Activated CD8-positive, alpha-beta T cell treated with anti-CD3 and anti-CD28 coated beads, Interleukin-2, amount 10 ng/mL, durations not matched to agents 7 days and 5 days (primary cell): Measurements from ENCODE around the gene NRP2. TPM values are rescaled to one million over a fixed set of nuclear protein-coding genes. Genes with fewer than 3 reads are reported as not detected.

Source experiments
- ATAC-seq: fragments of 150-1000 bp; cut with Tn5 transposase; one replicate; pipeline ENCODE4 v1.10.0; 2021; ENCODE audit warnings: moderate library complexity
- CTCF ChIA-PET: fragments of 350-600 bp; sonication (Branson Sonifier 250); formaldehyde crosslinking; loops from one replicate; lab custom pipeline; 2021; ENCODE audit warnings: antibody characterized with exemption; lab: Charles Lee
- POLR2A ChIA-PET: fragments of 350-600 bp; sonication (Branson Sonifier 250); formaldehyde crosslinking; loops from one replicate; lab custom pipeline; 2021; ENCODE audit warnings: antibody characterized with exemption; lab: Charles Lee
- DNase-seq: peaks from one replicate; pipeline ENCODE4 v3.0.0-alpha.2; 2020
- H3K27ac Mint-ChIP-seq: one replicate; pipeline ENCODE4 v1.8.0; 2021; ENCODE audit warnings: mild to moderate bottlenecking, mixed read lengths
- H3K27me3 Mint-ChIP-seq: one replicate; pipeline ENCODE4 v1.8.0; 2021; ENCODE audit warnings: low read depth, mixed read lengths
- H3K36me3 Mint-ChIP-seq: one replicate; pipeline ENCODE4 v1.8.0; 2021; ENCODE audit warnings: low read depth, mixed read lengths
- H3K4me1 Mint-ChIP-seq: one replicate; pipeline ENCODE4 v1.8.0; 2021; ENCODE audit warnings: low read depth, mixed read lengths
- H3K4me3 Mint-ChIP-seq: one replicate; pipeline ENCODE4 v1.8.0; 2021; ENCODE audit warnings: mild to moderate bottlenecking, mixed read lengths
- H3K9me3 Mint-ChIP-seq: one replicate; pipeline ENCODE4 v1.8.0; 2022; ENCODE audit warnings: mixed read lengths; ENCODE audit not compliant: insufficient read depth
- total RNA-seq, 2 experiments: library from RNA; stranded (reverse); gene quantifications; one replicate each; pipeline ENCODE4 v1.2.3, GENCODE V29; 2021

NRP2 gene
- total RNA-seq, 2 experiments from 2014 or later: 4.0 to 4.2 TPM

GRCh38 chr2:205715831-205716525, 33.7 kb downstream of the NRP2 start:
- ChIA-PET CTCF (no interaction called here), POLR2A (no interaction called here)
- Mint-ChIP-seq H3K4me1 (no peaks in the 10 kb centered on the region), H3K4me3 (no peak overlapping the region), H3K27ac (no peak overlapping the region), H3K36me3 (no peaks in the 10 kb centered on the region), H3K9me3 (no peaks in the 10 kb centered on the region), H3K27me3 (peaks cover 2% of the 10 kb centered on the region)
- no peak for DNase-seq
- ATAC-seq: no peak

GRCh38 chr2:205717175-205717846, 35.0 kb downstream of the NRP2 start:
- H3K4me1 Mint-ChIP-seq: no peaks in the 10 kb centered on the region
- no peaks in the 10 kb centered on the region for H3K9me3 Mint-ChIP-seq
- ATAC-seq (no peak), DNase-seq (no peak)
- ChIA-PET POLR2A (no interaction called here), CTCF (no interaction called here)
- H3K4me3 Mint-ChIP-seq: no peak overlapping the region
- peaks cover 2% of the 10 kb centered on the region for H3K27me3 Mint-ChIP-seq
- H3K27ac Mint-ChIP-seq: no peak overlapping the region
- no peaks in the 10 kb centered on the region for H3K36me3 Mint-ChIP-seq

- POLR2A ChIA-PET: no interaction called here
- CTCF ChIA-PET: no interaction called here
- H3K27me3 Mint-ChIP-seq: peaks cover 2% of the 10 kb centered on the region
- DNase-seq (no peak), ATAC-seq (no peak)
- H3K4me3 Mint-ChIP-seq: no peak overlapping the region
- H3K27ac Mint-ChIP-seq: no peak overlapping the region
- H3K36me3 Mint-ChIP-seq: no peaks in the 10 kb centered on the region
- no peaks in the 10 kb centered on the region for H3K9me3 Mint-ChIP-seq
- no peaks in the 10 kb centered on the region for H3K4me1 Mint-ChIP-seq
Observed at GRCh38 chr2:205717999-205718398, 35.7 kb downstream of the NRP2 start.

- H3K27me3 Mint-ChIP-seq: no peaks in the 10 kb centered on the region
- no peaks in the 10 kb centered on the region for H3K36me3 Mint-ChIP-seq
- ChIA-PET CTCF (interaction anchor here (0.5 to 1.0 kb wide), 3 partner anchors 9 to 1613 kb away, joined by 3 read pairs; no protein-coding TSS in a partner anchor), POLR2A (no interaction called here)
- no peak overlapping the region for H3K27ac Mint-ChIP-seq
- no peak for DNase-seq
- no peaks in the 10 kb centered on the region for H3K9me3 Mint-ChIP-seq
- H3K4me3 Mint-ChIP-seq: no peak overlapping the region
- H3K4me1 Mint-ChIP-seq: no peaks in the 10 kb centered on the region
- ATAC-seq: no peak
Observed at GRCh38 chr2:205719847-205720246, 37.5 kb downstream of the NRP2 start.

- Mint-ChIP-seq H3K27ac (no peak overlapping the region), H3K36me3 (no peaks in the 10 kb centered on the region), H3K4me3 (no peak overlapping the region), H3K9me3 (no peaks in the 10 kb centered on the region), H3K4me1 (no peaks in the 10 kb centered on the region), H3K27me3 (no peaks in the 10 kb centered on the region)
- no peak for DNase-seq
- ChIA-PET CTCF (interaction anchor here (0.8 to 1.5 kb wide), 4 partner anchors 10 to 1614 kb away, joined by 3 to 4 read pairs (median 3); no protein-coding TSS in a partner anchor), POLR2A (interaction anchor here (1.0 kb wide), 1 partner anchor 8 kb away, joined by 4 read pairs; no protein-coding TSS in a partner anchor)
- no peak for ATAC-seq
Observed at GRCh38 chr2:205720451-205720902, 38.2 kb downstream of the NRP2 start.

- no peaks in the 10 kb centered on the region for H3K36me3 Mint-ChIP-seq
- H3K4me1 Mint-ChIP-seq: no peaks in the 10 kb centered on the region
- no peak for ATAC-seq
- H3K27me3 Mint-ChIP-seq: no peaks in the 10 kb centered on the region
- no peak overlapping the region for H3K27ac Mint-ChIP-seq
- POLR2A ChIA-PET: interaction anchor here (1.0 kb wide), 1 partner anchor 9 kb away, joined by 4 read pairs; no protein-coding TSS in a partner anchor
- H3K4me3 Mint-ChIP-seq: no peak overlapping the region
- H3K9me3 Mint-ChIP-seq: no peaks in the 10 kb centered on the region
- CTCF ChIA-PET: interaction anchor here (0.9 to 1.5 kb wide), 3 partner anchors 11 to 40 kb away, joined by 3 to 4 read pairs (median 4); no protein-coding TSS in a partner anchor
- no peak for DNase-seq
Observed at GRCh38 chr2:205721057-205721449, 38.8 kb downstream of the NRP2 start.

- POLR2A ChIA-PET: no interaction called here
- no peak overlapping the region for H3K27ac Mint-ChIP-seq
- H3K36me3 Mint-ChIP-seq: no peaks in the 10 kb centered on the region
- ATAC-seq (no peak), DNase-seq (no peak)
- no peaks in the 10 kb centered on the region for H3K9me3 Mint-ChIP-seq
- H3K4me1 Mint-ChIP-seq: no peaks in the 10 kb centered on the region
- no peaks in the 10 kb centered on the region for H3K27me3 Mint-ChIP-seq
- CTCF ChIA-PET: interaction anchor here (1.6 kb wide), 1 partner anchor 15 kb away, joined by 3 read pairs; no protein-coding TSS in a partner anchor
- no peak overlapping the region for H3K4me3 Mint-ChIP-seq
Observed at GRCh38 chr2:205722283-205722918, 40.1 kb downstream of the NRP2 start.

- DNase-seq (no peak), ATAC-seq (no peak)
- H3K9me3 Mint-ChIP-seq: no peaks in the 10 kb centered on the region
- H3K27me3 Mint-ChIP-seq: no peaks in the 10 kb centered on the region
- H3K4me1 Mint-ChIP-seq: no peaks in the 10 kb centered on the region
- no peak overlapping the region for H3K4me3 Mint-ChIP-seq
- H3K36me3 Mint-ChIP-seq: no peaks in the 10 kb centered on the region
- H3K27ac Mint-ChIP-seq: no peak overlapping the region
- POLR2A ChIA-PET: no interaction called here
- CTCF ChIA-PET: interaction anchor here (1.6 kb wide), 1 partner anchor 16 kb away, joined by 3 read pairs; no protein-coding TSS in a partner anchor
Observed at GRCh38 chr2:205723179-205723578, 40.9 kb downstream of the NRP2 start.

- no peaks in the 10 kb centered on the region for H3K27me3 Mint-ChIP-seq
- ATAC-seq (no peak), DNase-seq (no peak)
- POLR2A ChIA-PET: no interaction called here
- no peaks in the 10 kb centered on the region for H3K36me3 Mint-ChIP-seq
- no peaks in the 10 kb centered on the region for H3K9me3 Mint-ChIP-seq
- no peaks in the 10 kb centered on the region for H3K4me1 Mint-ChIP-seq
- H3K27ac Mint-ChIP-seq: no peak overlapping the region
- CTCF ChIA-PET: interaction anchor here (1.3 kb wide), 1 partner anchor 49 kb away, joined by 4 read pairs; no protein-coding TSS in a partner anchor
- H3K4me3 Mint-ChIP-seq: no peak overlapping the region
Observed at GRCh38 chr2:205725059-205725458, 42.8 kb downstream of the NRP2 start.

GRCh38 chr2:205726506-205726905, 44.2 kb downstream of the NRP2 start:
- DNase-seq (no peak), ATAC-seq (no peak)
- no peaks in the 10 kb centered on the region for H3K9me3 Mint-ChIP-seq
- no peak overlapping the region for H3K4me3 Mint-ChIP-seq
- ChIA-PET CTCF (no interaction called here), POLR2A (no interaction called here)
- peaks cover under 1% of the 10 kb centered on the region for H3K27me3 Mint-ChIP-seq
- H3K4me1 Mint-ChIP-seq: no peaks in the 10 kb centered on the region
- no peak overlapping the region for H3K27ac Mint-ChIP-seq
- H3K36me3 Mint-ChIP-seq: no peaks in the 10 kb centered on the region

- ChIA-PET CTCF (no interaction called here), POLR2A (no interaction called here)
- H3K27ac Mint-ChIP-seq: no peak overlapping the region
- H3K4me1 Mint-ChIP-seq: no peaks in the 10 kb centered on the region
- no peaks in the 10 kb centered on the region for H3K36me3 Mint-ChIP-seq
- H3K27me3 Mint-ChIP-seq: peaks cover 2% of the 10 kb centered on the region
- no peaks in the 10 kb centered on the region for H3K9me3 Mint-ChIP-seq
- no peak for ATAC-seq
- DNase-seq: no peak
- H3K4me3 Mint-ChIP-seq: no peak overlapping the region
Observed at GRCh38 chr2:205727174-205727573, 44.9 kb downstream of the NRP2 start.
